RWPE2 (cell line): ENCODE results near the gene SLC16A2.

ENCODE experiments used
- ATAC-seq: fragments of 200-7000 bp; cut with Tn5 transposase; 3 replicates; pipeline ENCODE4 v1.9.1; 2021; ENCODE audit warnings: low read depth
- DNase-seq: peaks from one replicate; pipeline ENCODE4 v3.0.0-alpha.2; 2020; ENCODE audit warnings: low spot score
- H3K27ac ChIP-seq: fragments of 450-650 bp; 2 replicates; pipeline ENCODE4 v1.5.1; 2017; ENCODE audit warnings: mild to moderate bottlenecking; ENCODE audit not compliant: poor library complexity, severe bottlenecking
- H3K27me3 ChIP-seq: fragments of 250-450 bp; sonication (Bioruptor Pico); 2 replicates; pipeline ENCODE4 v1.5.1; 2021; ENCODE audit warnings: mild to moderate bottlenecking, moderate library complexity; ENCODE audit not compliant: insufficient read depth, poor library complexity, severe bottlenecking
- H3K36me3 ChIP-seq: fragments of 250-450 bp; sonication (Bioruptor Pico); 2 replicates; pipeline ENCODE4 v1.5.1; 2020; ENCODE audit warnings: low read depth, mild to moderate bottlenecking, moderate library complexity
- H3K4me1 ChIP-seq: fragments of 250-450 bp; sonication (Bioruptor Pico); 2 replicates; pipeline ENCODE4 v1.5.1; 2021; ENCODE audit warnings: mild to moderate bottlenecking, moderate library complexity; ENCODE audit not compliant: insufficient read depth, poor library complexity, severe bottlenecking
- H3K4me3 ChIP-seq: fragments of 250-450 bp; sonication (Bioruptor Pico); 2 replicates; pipeline ENCODE4 v1.5.1; 2021; ENCODE audit warnings: mild to moderate bottlenecking, moderate library complexity; ENCODE audit not compliant: severe bottlenecking
- H3K9me3 ChIP-seq: fragments of 250-450 bp; sonication (Bioruptor Pico); 2 replicates; pipeline ENCODE4 v1.5.1; 2021; ENCODE audit warnings: mild to moderate bottlenecking, moderate library complexity; ENCODE audit not compliant: severe bottlenecking
- TF ChIP-seq, protein P1 (sequence below): fragments of 450-650 bp; IDR thresholded peaks from one replicate; pipeline ENCODE4 v1.5.1; 2017; ENCODE audit warnings: mild to moderate bottlenecking, moderate library complexity; ENCODE audit not compliant: poor library complexity, severe bottlenecking

Gene SLC16A2

DNA sequence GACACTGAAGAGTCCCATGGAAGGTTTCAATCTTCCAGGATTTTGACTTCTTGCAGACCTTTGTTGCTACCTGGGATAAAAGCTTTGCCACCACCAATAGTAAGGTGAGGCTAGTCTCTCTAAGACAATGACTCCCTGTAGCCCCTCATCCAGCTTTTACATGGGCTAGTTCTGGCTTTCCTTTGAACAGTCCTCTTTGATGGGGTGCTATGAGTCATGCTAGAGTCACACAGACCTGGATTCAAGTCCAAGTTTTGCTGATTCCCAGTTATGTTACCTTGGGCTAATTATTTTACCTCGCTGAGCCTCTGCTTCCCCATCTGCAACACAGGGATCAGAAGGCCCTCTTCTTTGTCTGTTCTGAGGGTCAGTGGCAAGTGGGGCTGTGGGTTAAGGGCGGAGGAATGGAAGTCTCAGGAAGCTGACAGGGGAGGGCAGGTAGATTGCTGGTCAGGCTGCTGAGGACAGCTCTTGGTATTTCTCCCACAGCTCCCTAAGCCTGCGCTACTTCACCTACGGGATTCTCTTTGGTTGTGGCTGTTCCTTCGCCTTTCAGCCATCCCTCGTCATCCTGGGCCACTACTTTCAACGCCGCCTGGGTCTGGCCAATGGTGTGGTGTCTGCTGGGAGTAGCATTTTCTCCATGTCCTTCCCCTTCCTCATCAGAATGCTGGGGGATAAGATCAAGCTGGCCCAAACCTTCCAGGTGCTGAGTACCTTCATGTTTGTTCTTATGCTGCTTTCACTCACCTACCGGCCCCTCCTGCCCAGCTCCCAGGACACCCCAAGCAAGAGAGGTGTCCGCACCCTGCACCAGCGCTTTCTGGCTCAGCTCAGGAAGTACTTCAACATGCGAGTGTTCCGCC, 102.8 kb downstream of the SLC16A2 start:
- H3K9me3 ChIP-seq: no peaks in the 10 kb centered on the region
- H3K4me1 ChIP-seq: no peaks in the 10 kb centered on the region
- no peaks in the 10 kb centered on the region for H3K36me3 ChIP-seq
- DNase-seq: no peak
- no peak for ATAC-seq
- no peak overlapping the region for H3K27ac ChIP-seq
- H3K4me3 ChIP-seq: no peak overlapping the region
- no peaks in the 10 kb centered on the region for H3K27me3 ChIP-seq
- TF ChIP-seq, protein P1, sequence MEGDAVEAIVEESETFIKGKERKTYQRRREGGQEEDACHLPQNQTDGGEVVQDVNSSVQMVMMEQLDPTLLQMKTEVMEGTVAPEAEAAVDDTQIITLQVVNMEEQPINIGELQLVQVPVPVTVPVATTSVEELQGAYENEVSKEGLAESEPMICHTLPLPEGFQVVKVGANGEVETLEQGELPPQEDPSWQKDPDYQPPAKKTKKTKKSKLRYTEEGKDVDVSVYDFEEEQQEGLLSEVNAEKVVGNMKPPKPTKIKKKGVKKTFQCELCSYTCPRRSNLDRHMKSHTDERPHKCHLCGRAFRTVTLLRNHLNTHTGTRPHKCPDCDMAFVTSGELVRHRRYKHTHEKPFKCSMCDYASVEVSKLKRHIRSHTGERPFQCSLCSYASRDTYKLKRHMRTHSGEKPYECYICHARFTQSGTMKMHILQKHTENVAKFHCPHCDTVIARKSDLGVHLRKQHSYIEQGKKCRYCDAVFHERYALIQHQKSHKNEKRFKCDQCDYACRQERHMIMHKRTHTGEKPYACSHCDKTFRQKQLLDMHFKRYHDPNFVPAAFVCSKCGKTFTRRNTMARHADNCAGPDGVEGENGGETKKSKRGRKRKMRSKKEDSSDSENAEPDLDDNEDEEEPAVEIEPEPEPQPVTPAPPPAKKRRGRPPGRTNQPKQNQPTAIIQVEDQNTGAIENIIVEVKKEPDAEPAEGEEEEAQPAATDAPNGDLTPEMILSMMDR: no peak

DNA sequence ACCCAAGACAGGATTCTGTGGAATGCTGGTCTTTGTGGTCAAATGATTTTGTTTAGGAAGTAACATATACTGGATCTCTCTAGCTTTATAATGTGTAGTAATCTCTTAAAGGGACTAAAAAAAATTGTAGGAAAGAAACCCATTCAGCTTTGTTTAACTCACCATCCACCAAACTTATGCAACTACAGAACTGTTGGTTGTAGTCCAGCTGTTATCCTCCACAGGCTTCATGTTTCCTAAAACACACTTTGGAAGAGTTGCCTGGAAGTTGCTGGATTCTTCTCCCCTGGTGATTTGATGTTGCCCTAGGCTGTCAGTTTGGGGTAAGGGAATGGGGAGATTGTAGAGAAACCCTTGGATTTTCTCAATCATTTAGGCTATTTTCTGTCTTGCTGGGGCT, 103.8 kb downstream of the SLC16A2 start:
- H3K4me1 ChIP-seq: no peaks in the 10 kb centered on the region
- H3K36me3 ChIP-seq: no peaks in the 10 kb centered on the region
- DNase-seq (no peak), ATAC-seq (no peak)
- no peaks in the 10 kb centered on the region for H3K9me3 ChIP-seq
- H3K27me3 ChIP-seq: no peaks in the 10 kb centered on the region
- no peak overlapping the region for H3K4me3 ChIP-seq
- TF ChIP-seq, protein P1: no peak
- no peak overlapping the region for H3K27ac ChIP-seq

DNA sequence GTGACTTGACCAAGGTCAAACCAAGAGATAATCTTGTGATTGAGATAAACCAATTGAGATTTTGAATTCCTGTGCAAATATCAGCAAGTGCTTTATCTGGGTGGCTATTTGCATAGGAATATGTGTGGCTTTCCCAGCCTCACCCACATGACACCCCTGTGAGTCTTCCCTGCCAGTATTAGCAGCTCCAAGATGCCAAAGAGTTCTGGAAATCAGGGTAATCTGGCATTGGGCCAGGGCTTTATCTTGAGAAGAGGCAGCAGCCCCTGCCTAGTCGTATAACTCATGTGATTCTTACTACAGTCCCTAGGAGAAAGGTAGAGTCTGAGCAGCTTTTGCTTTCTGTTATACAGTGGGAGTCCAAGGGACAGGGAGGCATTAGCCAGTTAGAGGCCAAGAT, 105.5 kb downstream of the SLC16A2 start:
- no peak overlapping the region for H3K4me3 ChIP-seq
- no peaks in the 10 kb centered on the region for H3K4me1 ChIP-seq
- no peaks in the 10 kb centered on the region for H3K36me3 ChIP-seq
- no peak for ATAC-seq
- H3K9me3 ChIP-seq: no peaks in the 10 kb centered on the region
- no peak for DNase-seq
- no peak overlapping the region for H3K27ac ChIP-seq
- TF ChIP-seq, protein P1: no peak
- H3K27me3 ChIP-seq: no peaks in the 10 kb centered on the region

DNA sequence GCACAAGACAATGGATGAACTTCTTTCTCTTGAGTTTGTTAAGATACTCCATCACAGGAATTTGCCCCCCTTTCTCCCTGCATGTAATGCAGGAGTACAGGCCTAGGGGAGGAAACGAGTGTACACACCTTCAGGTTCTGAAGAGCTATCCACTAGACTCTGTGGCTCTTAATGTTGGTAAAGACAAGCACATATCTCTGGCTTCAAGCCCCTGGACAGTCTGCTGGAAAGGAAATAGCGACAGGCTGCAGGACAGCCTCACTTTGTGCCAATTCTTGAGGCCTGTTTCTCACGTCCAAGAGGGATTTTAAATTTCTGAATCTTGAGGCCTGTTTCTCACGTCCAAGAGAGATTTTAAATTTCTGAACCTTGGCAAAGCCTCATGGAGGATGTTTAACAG, 106.1 kb downstream of the SLC16A2 start:
- DNase-seq: no peak
- Histone ChIP-seq H3K4me1 (no peaks in the 10 kb centered on the region), H3K36me3 (no peaks in the 10 kb centered on the region), H3K27me3 (no peaks in the 10 kb centered on the region), H3K27ac (no peak overlapping the region), H3K9me3 (no peaks in the 10 kb centered on the region), H3K4me3 (no peak overlapping the region)
- no peak for ATAC-seq
- TF ChIP-seq, protein P1: no peak

DNA sequence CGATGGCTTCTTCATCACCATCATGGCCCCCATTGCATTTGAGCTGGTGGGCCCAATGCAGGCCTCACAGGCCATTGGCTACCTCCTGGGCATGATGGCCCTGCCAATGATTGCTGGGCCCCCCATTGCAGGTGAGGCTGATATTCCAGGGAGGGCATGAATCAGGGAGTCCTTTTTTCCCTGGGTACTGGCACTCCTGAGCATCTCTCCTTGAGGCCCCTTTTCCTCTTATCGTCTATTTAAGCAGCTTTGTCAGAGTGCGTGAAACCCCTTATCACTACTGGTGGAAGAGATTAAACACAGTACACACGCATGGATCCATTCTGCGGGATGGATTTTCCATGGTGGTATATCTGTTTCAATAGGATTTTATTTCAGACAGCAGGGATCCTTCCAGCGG, 108.0 kb downstream of the SLC16A2 start:
- no peaks in the 10 kb centered on the region for H3K36me3 ChIP-seq
- H3K4me1 ChIP-seq: no peaks in the 10 kb centered on the region
- H3K27me3 ChIP-seq: no peaks in the 10 kb centered on the region
- TF ChIP-seq, protein P1: no peak
- no peak overlapping the region for H3K27ac ChIP-seq
- H3K4me3 ChIP-seq: no peak overlapping the region
- no peak for DNase-seq
- H3K9me3 ChIP-seq: no peaks in the 10 kb centered on the region
- ATAC-seq: no peak
